GM10266 (cell line): ENCODE data around the gene ZNFX1.

Experiments
- DNase-seq: peaks from one replicate; pipeline ENCODE4 v3.0.0; 2012; ENCODE audit errors: extremely low spot score
- TF ChIP-seq, protein P1 (sequence below): IDR thresholded peaks from 2 replicates; pipeline ENCODE4 v1.5.1; 2012; ENCODE audit warnings: mild to moderate bottlenecking, low read depth; ENCODE audit not compliant: control insufficient read depth, insufficient read depth; ENCODE audit errors: missing control alignments

Gene ZNFX1

DNA sequence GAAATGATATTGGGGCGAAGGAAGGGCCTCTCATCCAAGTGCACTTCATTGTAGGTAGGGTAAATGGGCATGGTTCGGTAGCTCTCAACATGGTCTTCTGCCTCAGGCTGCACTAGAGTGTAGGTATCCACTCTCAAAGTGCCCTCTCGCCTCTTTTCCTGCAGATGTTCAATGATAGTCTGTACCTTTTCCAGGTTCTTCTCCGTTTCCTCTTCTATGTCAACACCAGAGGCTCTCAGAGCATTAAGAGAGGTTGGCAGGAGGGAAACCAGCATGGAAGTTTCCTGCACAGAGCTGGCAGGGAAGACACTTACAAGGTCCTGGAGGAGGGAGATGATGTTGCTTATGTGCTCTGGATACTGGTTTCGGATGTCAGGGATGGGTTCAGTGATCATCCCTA, 7.1 kb downstream of the ZNFX1 start:
- TF ChIP-seq, protein P1, sequence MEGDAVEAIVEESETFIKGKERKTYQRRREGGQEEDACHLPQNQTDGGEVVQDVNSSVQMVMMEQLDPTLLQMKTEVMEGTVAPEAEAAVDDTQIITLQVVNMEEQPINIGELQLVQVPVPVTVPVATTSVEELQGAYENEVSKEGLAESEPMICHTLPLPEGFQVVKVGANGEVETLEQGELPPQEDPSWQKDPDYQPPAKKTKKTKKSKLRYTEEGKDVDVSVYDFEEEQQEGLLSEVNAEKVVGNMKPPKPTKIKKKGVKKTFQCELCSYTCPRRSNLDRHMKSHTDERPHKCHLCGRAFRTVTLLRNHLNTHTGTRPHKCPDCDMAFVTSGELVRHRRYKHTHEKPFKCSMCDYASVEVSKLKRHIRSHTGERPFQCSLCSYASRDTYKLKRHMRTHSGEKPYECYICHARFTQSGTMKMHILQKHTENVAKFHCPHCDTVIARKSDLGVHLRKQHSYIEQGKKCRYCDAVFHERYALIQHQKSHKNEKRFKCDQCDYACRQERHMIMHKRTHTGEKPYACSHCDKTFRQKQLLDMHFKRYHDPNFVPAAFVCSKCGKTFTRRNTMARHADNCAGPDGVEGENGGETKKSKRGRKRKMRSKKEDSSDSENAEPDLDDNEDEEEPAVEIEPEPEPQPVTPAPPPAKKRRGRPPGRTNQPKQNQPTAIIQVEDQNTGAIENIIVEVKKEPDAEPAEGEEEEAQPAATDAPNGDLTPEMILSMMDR, result no peak
- no peak for DNase-seq

DNA sequence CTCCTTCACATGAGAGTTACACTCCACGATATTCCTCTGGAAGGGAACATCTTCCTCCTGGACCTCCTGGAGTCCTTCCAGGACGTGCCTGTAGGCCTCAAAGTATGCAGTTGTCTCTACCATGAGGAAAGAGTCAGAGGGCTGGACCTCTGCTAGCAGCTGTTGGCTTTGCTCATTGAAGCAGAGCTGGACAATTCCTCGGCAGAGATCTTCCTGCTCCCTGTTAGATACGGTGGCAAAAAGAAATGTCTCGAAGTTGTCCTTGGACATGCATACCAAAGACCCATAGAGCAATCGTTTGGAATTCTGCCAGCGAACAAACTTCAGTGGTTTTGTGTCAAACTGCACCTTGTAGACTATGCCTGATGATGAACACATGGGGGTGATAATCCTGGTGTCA, 7.7 kb downstream of the ZNFX1 start:
- DNase-seq, result no peak
- TF ChIP-seq, protein P1, result no peak

DNA sequence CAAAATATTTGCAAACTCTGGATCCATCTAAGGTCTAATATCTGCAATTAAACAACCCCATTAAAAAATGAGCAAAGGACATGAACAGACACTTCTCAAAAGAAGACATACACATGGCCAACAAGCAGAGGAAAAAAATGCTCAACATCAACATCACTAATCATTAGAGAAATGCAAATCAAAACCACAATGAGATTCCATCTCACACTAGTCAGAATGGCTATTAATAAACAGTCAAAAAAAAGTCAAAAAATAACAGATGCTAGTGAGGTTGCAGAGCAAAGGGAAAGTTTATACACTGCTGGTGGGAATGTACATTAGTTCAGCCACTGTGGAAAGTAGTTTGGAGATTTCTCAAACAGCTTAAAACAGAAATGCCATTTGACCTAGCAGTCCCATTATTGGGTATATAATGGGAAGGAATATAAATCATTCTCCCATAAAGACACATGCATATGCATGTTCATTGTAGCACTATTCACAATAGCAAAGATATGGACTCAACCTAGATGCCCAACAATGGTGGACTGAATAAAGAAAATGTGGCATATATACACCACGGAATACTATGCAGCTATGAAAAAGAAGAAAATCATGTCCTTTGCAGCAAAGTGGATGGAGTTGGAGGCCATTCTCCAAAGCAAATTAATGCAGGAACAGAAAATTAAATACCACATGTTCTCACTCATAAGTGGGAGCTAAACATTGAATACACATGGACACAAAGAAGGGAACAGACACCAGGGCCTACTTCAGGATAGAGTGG, 9.1 kb downstream of the ZNFX1 start:
- DNase-seq, result no peak
- TF ChIP-seq, protein P1, result no peak

DNA sequence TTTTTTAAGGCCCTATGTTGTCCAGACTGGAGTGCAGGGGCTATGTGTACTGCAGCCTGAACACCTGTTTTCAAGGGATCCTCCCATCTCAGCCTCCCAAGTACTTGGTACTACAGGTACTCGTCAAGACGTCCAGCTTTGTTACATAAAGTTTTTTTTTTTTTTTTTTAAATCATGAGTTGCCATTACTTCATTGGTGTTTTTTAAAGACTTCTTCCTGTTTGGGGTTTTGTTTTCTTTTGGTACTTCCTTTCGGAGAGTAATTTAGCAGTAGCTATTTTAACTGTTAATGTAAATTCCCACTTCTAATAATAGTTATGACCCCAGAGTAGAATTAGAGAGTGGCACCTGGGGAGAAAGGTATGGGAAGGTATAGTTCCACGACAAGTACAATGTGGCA, 10.5 kb downstream of the ZNFX1 start:
- DNase-seq, result peak; percentile 28
- TF ChIP-seq, protein P1, result no peak

DNA sequence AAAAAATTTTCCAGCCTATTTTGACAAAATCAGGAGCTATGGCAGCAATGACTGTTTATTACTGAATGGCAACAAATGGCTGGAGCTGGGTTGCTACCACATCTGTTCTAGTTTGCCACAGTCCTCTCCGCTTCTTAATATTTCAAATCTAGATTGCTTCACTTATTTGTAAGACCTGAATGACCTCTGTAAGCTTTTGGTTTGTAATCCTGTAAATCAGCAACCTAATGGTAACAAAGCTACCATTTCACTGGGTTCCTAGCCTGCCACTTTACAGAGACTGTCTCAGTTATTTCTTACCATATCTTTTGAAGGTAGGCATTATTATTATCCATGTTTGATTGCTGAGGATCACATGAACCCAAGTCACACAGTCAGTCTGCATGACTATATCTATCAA, 15.4 kb downstream of the ZNFX1 start:
- no peak for DNase-seq
- TF ChIP-seq, protein P1, result no peak

DNA sequence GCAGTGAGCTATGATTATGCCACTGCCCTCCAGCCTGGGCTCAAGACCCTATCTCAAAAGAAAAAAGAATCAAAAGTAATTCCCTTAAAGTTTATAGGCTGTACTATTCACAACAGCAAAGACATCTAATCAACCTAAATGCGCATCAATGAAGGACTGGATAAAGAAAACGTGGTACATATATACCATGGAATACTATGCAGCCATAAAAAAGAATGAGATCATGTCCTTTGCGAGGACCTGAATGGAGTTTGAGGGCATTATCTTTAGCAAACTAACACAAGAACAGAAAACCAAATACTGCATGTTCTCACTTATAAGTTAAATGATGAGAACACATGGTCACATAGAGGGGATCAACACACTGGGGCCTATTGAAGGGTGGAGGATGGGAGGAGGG, 16.7 kb downstream of the ZNFX1 start:
- TF ChIP-seq, protein P1, result no peak
- no peak for DNase-seq

DNA sequence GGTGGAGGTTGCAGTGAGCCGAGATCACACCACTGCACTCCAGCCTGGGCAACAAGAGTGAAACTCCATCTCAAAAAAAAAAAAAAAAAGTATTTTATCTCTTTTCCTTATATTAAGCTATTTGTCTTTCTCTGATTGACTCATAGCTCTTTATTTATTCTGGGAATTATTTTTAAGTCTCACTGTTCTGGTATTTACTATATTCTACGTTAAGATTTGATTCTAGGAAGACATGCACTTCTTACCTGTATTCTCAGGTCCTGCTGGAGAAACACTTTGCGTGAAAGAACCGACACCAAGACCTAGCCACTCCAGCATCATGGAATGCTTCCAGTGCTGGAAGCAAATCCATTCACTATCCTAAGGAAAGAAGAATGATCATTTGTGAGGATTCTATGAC, 17.6 kb downstream of the ZNFX1 start:
- TF ChIP-seq, protein P1, result no peak

More for the DNA sequence above, 17.6 kb downstream of the ZNFX1 start:
- DNase-seq, result no peak
